Keratinocyte (primary cell): ENCODE measurements around the gene CBFA2T3.

Source experiments
- CTCF ChIP-seq, 3 experiments: IDR thresholded peaks in 1 of 3; conservative IDR thresholded peaks in 1 of 3; optimal IDR thresholded peaks in 1 of 3; 2 replicates in 2 of 3; 3 replicates in 1 of 3; pipeline versions ENCODE3 to v1.5.1; 2011; ENCODE audit warnings: low read length in 3 of 3, mild to moderate bottlenecking in 3 of 3, moderate library complexity in 2 of 3, control low read depth in 1 of 3, inconsistent platforms in 1 of 3; ENCODE audit not compliant: insufficient read depth in 2 of 3; ENCODE audit errors: extremely low read depth in 1 of 3
- EZH2 ChIP-seq: IDR thresholded peaks from one replicate; pipeline ENCODE4 v1.6.1; 2012; ENCODE audit warnings: inconsistent platforms, mild to moderate bottlenecking, low read length, moderate library complexity

GRCh38 chr16:88864521-88864920 is 112.5 kb downstream of the CBFA2T3 start:
- TF ChIP-seq CTCF (optimal IDR thresholded peaks at IDR 0.05 in 1 of 3, IDR thresholded peaks at IDR 0.05 in 1 of 3, conservative IDR thresholded peaks at IDR 0.05 in 1 of 3; ENCODE audit: extremely low read depth in 1 of 3, insufficient read depth in 2 of 3, low read length in 3 of 3) (no peak), EZH2 (no peak)
